HEK293 (cell line): Measurements from ENCODE around the gene HOXD10.

Source experiments
- BCL11A ChIP-seq: fragments of 450-650 bp; formaldehyde crosslinking; IDR thresholded peaks from 2 replicates; pipeline ENCODE4 v1.5.1; 2016; ENCODE audit warnings: low read depth, missing biosample characterization, missing genetic modification characterization
- CTCF ChIP-seq: fragments of 450-650 bp; formaldehyde crosslinking; IDR thresholded peaks from 2 replicates; pipeline ENCODE4 v1.5.1; 2016; ENCODE audit warnings: missing biosample characterization, missing genetic modification characterization
- PATZ1 ChIP-seq: fragments of 450-650 bp; formaldehyde crosslinking; IDR thresholded peaks from 2 replicates; pipeline ENCODE4 v1.5.1; 2016; ENCODE audit warnings: missing biosample characterization, missing genetic modification characterization
- TCF7L2 ChIP-seq: IDR thresholded peaks from 2 replicates; pipeline ENCODE4 v1.6.1; 2011; ENCODE audit warnings: low read depth, mild to moderate bottlenecking, inconsistent platforms, low read length, moderate library complexity, borderline replicate concordance
- ZBTB6 ChIP-seq: fragments of 450-650 bp; formaldehyde crosslinking; IDR thresholded peaks from 2 replicates; pipeline ENCODE4 v1.5.1; 2017; ENCODE audit warnings: missing biosample characterization, missing genetic modification characterization
- ZNF16 ChIP-seq: fragments of 450-650 bp; formaldehyde crosslinking; IDR thresholded peaks from 2 replicates; pipeline ENCODE4 v1.5.1; 2016; ENCODE audit warnings: low read depth, missing biosample characterization, missing genetic modification characterization
- ZNF416 ChIP-seq: fragments of 450-650 bp; formaldehyde crosslinking; IDR thresholded peaks from 2 replicates; pipeline ENCODE4 v1.5.1; 2016; ENCODE audit warnings: missing biosample characterization, missing genetic modification characterization
- ZNF777 ChIP-seq: fragments of 450-650 bp; formaldehyde crosslinking; IDR thresholded peaks from 2 replicates; pipeline ENCODE4 v1.5.1; 2017; ENCODE audit warnings: missing biosample characterization, missing genetic modification characterization, borderline replicate concordance
- TF ChIP-seq, protein P1 (sequence below): fragments of 450-650 bp; formaldehyde crosslinking; IDR thresholded peaks from 2 replicates; pipeline ENCODE4 v1.5.1; 2016; ENCODE audit warnings: missing biosample characterization, missing genetic modification characterization

GRCh38 chr2:176082824-176083751 is 33.5 kb upstream of the HOXD10 start:
- TF ChIP-seq TCF7L2, result no peak
- no peak for TF ChIP-seq CTCF
- TF ChIP-seq ZNF16 (tag by site-specific recombination), result no peak
- no peak for TF ChIP-seq ZNF777 (tag by site-specific recombination)
- TF ChIP-seq PATZ1 (tag by site-specific recombination), result no peak
- TF ChIP-seq ZBTB6 (tag by site-specific recombination), result no peak
- no peak for TF ChIP-seq BCL11A
- TF ChIP-seq, protein P1, sequence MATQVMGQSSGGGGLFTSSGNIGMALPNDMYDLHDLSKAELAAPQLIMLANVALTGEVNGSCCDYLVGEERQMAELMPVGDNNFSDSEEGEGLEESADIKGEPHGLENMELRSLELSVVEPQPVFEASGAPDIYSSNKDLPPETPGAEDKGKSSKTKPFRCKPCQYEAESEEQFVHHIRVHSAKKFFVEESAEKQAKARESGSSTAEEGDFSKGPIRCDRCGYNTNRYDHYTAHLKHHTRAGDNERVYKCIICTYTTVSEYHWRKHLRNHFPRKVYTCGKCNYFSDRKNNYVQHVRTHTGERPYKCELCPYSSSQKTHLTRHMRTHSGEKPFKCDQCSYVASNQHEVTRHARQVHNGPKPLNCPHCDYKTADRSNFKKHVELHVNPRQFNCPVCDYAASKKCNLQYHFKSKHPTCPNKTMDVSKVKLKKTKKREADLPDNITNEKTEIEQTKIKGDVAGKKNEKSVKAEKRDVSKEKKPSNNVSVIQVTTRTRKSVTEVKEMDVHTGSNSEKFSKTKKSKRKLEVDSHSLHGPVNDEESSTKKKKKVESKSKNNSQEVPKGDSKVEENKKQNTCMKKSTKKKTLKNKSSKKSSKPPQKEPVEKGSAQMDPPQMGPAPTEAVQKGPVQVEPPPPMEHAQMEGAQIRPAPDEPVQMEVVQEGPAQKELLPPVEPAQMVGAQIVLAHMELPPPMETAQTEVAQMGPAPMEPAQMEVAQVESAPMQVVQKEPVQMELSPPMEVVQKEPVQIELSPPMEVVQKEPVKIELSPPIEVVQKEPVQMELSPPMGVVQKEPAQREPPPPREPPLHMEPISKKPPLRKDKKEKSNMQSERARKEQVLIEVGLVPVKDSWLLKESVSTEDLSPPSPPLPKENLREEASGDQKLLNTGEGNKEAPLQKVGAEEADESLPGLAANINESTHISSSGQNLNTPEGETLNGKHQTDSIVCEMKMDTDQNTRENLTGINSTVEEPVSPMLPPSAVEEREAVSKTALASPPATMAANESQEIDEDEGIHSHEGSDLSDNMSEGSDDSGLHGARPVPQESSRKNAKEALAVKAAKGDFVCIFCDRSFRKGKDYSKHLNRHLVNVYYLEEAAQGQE (tag by site-specific recombination), result no peak
- TF ChIP-seq ZNF416 (tag by site-specific recombination), result no peak
